ENCODE measurements around the gene RNF217. TPM values are rescaled to one million over a fixed set of nuclear protein-coding genes. Genes with fewer than 3 reads are reported as not detected.

RNF217 gene
- total RNA-seq, 1 donor: 24.9 TPM

GRCh38 chr6:125048274-125048673 is 86.0 kb downstream of the RNF217 start:
- no peak overlapping the region for H3K4me3 ChIP-seq (ENCODE audit: low read depth, low read length)
- TF ChIP-seq CTCF (IDR thresholded peaks at IDR 0.05; ENCODE audit: insufficient read depth, low read length): no peak
- no peak for DNase-seq (ENCODE audit: low read depth)

- TF ChIP-seq CTCF (IDR thresholded peaks at IDR 0.05; ENCODE audit: insufficient read depth, low read length): no peak
- DNase-seq (ENCODE audit: low read depth): no peak
- H3K4me3 ChIP-seq (ENCODE audit: low read depth, low read length): no peak overlapping the region
Observed at GRCh38 chr6:125050663-125051318, 88.6 kb downstream of the RNF217 start.

DNA sequence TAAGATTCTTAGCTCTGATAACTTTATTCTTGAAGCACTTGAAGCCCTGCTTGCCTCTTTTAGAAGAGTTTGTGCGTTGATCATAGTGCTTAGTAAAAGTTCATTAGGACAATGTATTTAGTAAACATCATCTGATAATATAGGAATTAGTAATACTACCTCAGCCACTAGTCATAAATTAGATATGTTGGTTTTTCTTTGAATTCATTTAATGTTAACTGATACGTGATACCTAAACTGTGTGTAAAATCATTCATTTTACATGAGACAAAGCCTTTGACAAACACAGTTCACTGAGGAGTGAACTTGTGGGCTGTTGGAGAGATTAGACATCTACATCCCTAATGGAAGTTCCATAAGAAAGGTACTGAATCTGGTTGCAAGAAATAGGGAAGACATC is 91.6 kb downstream of the RNF217 start:
- no peak for TF ChIP-seq CTCF (IDR thresholded peaks at IDR 0.05; ENCODE audit: insufficient read depth, low read length)
- no peak for DNase-seq (ENCODE audit: low read depth)
- H3K4me3 ChIP-seq (ENCODE audit: low read depth, low read length): no peak overlapping the region

DNA sequence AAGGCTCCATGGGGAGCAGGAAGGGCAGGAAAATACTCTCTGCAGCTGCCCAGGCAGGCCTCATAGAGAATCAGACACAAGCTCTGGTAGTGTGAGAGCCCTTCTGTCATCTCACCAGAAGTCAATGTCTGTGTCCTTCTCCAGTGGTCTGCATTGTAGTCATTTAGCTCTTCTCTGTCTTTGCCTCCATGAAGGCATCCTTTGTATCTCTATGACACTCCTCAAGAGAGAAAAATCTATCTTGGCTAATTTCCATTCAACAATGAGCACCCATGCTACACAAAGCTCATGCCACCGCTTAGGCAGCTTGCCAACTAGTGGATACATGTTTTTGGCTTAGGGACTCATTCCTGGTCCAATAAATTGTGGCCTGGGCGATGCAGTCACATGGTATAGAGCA is 92.1 kb downstream of the RNF217 start:
- no peak overlapping the region for H3K4me3 ChIP-seq (ENCODE audit: low read depth, low read length)
- no peak for TF ChIP-seq CTCF (IDR thresholded peaks at IDR 0.05; ENCODE audit: insufficient read depth, low read length)
- DNase-seq (ENCODE audit: low read depth): no peak

DNA sequence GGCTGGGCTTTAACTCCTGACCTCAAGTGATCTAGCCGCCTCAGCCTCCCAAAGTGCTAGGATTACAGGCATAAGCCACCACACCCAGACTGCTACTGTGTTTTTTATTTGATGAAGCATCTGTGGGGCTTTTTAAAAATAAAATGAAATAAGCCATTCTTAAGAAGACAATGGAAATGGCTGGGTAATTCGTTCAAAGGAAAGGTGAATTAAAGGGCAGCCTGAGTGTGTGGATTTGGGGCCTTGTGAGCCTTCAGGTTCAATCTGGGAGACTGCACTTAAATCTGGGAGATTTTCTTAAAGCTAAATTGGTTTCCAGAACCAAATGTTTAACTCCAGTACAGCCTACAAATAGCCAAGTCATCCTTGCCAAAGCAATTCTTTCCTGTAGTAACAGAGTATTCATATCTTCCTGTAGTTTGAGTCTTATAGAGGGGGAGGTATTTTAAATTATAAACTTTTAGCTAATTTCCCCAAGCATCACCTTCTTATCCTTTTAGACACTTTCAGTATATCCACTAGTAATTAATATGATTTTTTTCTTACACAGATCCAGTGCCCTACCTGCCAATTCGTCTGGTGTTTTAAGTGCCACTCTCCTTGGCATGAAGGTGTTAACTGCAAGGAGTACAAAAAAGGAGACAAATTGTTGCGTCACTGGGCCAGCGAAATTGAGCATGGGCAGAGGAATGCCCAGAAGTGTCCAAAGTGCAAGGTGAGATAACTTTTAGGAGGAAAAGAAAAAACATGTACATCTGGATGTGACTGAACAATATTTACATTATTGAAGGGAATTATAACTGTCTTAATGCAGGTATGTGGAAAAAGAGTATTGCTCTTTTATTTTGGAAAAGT is 95.4 kb downstream of the RNF217 start:
- no peak overlapping the region for H3K4me3 ChIP-seq (ENCODE audit: low read depth, low read length)
- no peak for TF ChIP-seq CTCF (IDR thresholded peaks at IDR 0.05; ENCODE audit: insufficient read depth, low read length)

GRCh38 chr6:125058546-125058945 is 96.3 kb downstream of the RNF217 start:
- no peak for DNase-seq (ENCODE audit: low read depth)
- no peak overlapping the region for H3K4me3 ChIP-seq (ENCODE audit: low read depth, low read length)
- no peak for TF ChIP-seq CTCF (IDR thresholded peaks at IDR 0.05; ENCODE audit: insufficient read depth, low read length)

More for the DNA sequence above, 95.4 kb downstream of the RNF217 start:
- no peak for DNase-seq (ENCODE audit: low read depth)
